Measurements from ENCODE around the gene KIF26B. TPM values are rescaled to one million over a fixed set of nuclear protein-coding genes. Genes with fewer than 3 reads are reported as not detected.

Gene KIF26B
- polyA plus RNA-seq, 1 donor (not counting 4 experiments of a cell fraction or from before 2014, with no cell fraction given), result 0.58 TPM

- no peaks in the 10 kb centered on the region for H3K9me3 ChIP-seq (ENCODE audit: control insufficient read depth, low read depth, low read length)
- H3K4me2 ChIP-seq (ENCODE audit: control insufficient read depth, extremely low read depth, insufficient read depth, low read depth, low read length), result no peak overlapping the region
- TF ChIP-seq EZH2 (IDR thresholded peaks at IDR 0.05; ENCODE audit: low read length) (no peak), CTCF (optimal IDR thresholded peaks at IDR 0.05 in 1 of 3, IDR thresholded peaks at IDR 0.05 in 1 of 3, conservative IDR thresholded peaks at IDR 0.05 in 1 of 3; ENCODE audit: extremely low read depth in 1 of 3, insufficient read depth in 2 of 3, low read length in 3 of 3) (no peak)
- no peaks in the 10 kb centered on the region for H3K27me3 ChIP-seq (ENCODE audit: control insufficient read depth, extremely low read depth, insufficient read depth, low read length)
- H2AFZ ChIP-seq (ENCODE audit: control insufficient read depth, low read length), result no peak overlapping the region
- no peak overlapping the region for H3K9ac ChIP-seq (ENCODE audit: control insufficient read depth, extremely low read depth, insufficient read depth, low read length)
- dilution Hi-C loops (cut with MboI; ENCODE audit: extremely low pct_ligation_motif_present, low sequenced_read_pairs), result no loop called here
- no peaks in the 10 kb centered on the region for H3K79me2 ChIP-seq (ENCODE audit: control insufficient read depth, insufficient read depth, low read length)
- no peak for FAIRE-seq
- no peak overlapping the region for H3K4me3 ChIP-seq (ENCODE audit: control insufficient read depth in 2 of 3, extremely low read depth in 1 of 3, insufficient read depth in 2 of 3, low read depth in 1 of 3, low read length in 3 of 3)
- H3K36me3 ChIP-seq (ENCODE audit: control insufficient read depth in 2 of 2, extremely low read depth in 1 of 2, insufficient read depth in 2 of 2, low read length in 2 of 2), result no peaks in the 10 kb centered on the region
- no peaks in the 10 kb centered on the region for H3K4me1 ChIP-seq (ENCODE audit: control insufficient read depth, extremely low read depth, insufficient read depth, low read length)
- H3K27ac ChIP-seq (ENCODE audit: control insufficient read depth, insufficient read depth, low read length), result no peak overlapping the region
- H3K9me1 ChIP-seq (ENCODE audit: control insufficient read depth, extremely low read depth, insufficient read depth, low read length), result no peaks in the 10 kb centered on the region
- H4K20me1 ChIP-seq (ENCODE audit: control insufficient read depth, extremely low read depth, insufficient read depth, low read length), result no peaks in the 10 kb centered on the region
- DNase-seq (ENCODE audit: low read depth, low spot score), result no peak
Measured at GRCh38 chr1:245467804-245468203, 313.0 kb downstream of the KIF26B start.

- TF ChIP-seq CTCF (optimal IDR thresholded peaks at IDR 0.05 in 1 of 3, IDR thresholded peaks at IDR 0.05 in 1 of 3, conservative IDR thresholded peaks at IDR 0.05 in 1 of 3; ENCODE audit: extremely low read depth in 1 of 3, insufficient read depth in 2 of 3, low read length in 3 of 3) (no peak), EZH2 (IDR thresholded peaks at IDR 0.05; ENCODE audit: low read length) (no peak)
- Histone ChIP-seq H3K27me3 (ENCODE audit: control insufficient read depth, extremely low read depth, insufficient read depth, low read length) (no peaks in the 10 kb centered on the region), H4K20me1 (ENCODE audit: control insufficient read depth, extremely low read depth, insufficient read depth, low read length) (no peaks in the 10 kb centered on the region)
Measured at GRCh38 chr1:245469006-245469405, 314.2 kb downstream of the KIF26B start.

More at GRCh38 chr1:245469006-245469405, 314.2 kb downstream of the KIF26B start:
- Histone ChIP-seq H3K36me3 (ENCODE audit: control insufficient read depth in 2 of 2, extremely low read depth in 1 of 2, insufficient read depth in 2 of 2, low read length in 2 of 2) (no peaks in the 10 kb centered on the region), H3K4me2 (ENCODE audit: control insufficient read depth, extremely low read depth, insufficient read depth, low read depth, low read length) (no peak overlapping the region), H3K79me2 (ENCODE audit: control insufficient read depth, insufficient read depth, low read length) (no peaks in the 10 kb centered on the region), H3K9ac (ENCODE audit: control insufficient read depth, extremely low read depth, insufficient read depth, low read length) (no peak overlapping the region), H3K9me1 (ENCODE audit: control insufficient read depth, extremely low read depth, insufficient read depth, low read length) (no peaks in the 10 kb centered on the region), H3K4me3 (ENCODE audit: control insufficient read depth in 2 of 3, extremely low read depth in 1 of 3, insufficient read depth in 2 of 3, low read depth in 1 of 3, low read length in 3 of 3) (no peak overlapping the region), H3K9me3 (ENCODE audit: control insufficient read depth, low read depth, low read length) (no peaks in the 10 kb centered on the region), H3K4me1 (ENCODE audit: control insufficient read depth, extremely low read depth, insufficient read depth, low read length) (no peaks in the 10 kb centered on the region), H2AFZ (ENCODE audit: control insufficient read depth, low read length) (no peak overlapping the region), H3K27ac (ENCODE audit: control insufficient read depth, insufficient read depth, low read length) (no peak overlapping the region)
- FAIRE-seq (no peak), DNase-seq (ENCODE audit: low read depth, low spot score) (no peak)
- dilution Hi-C loops (cut with MboI; ENCODE audit: extremely low pct_ligation_motif_present, low sequenced_read_pairs), result no loop called here
